HUES48 (cell line): ENCODE measurements around the gene WDR89.
"Not testable (repeated sequence)": the region's sequence is repeated elsewhere in the genome, so short reads cannot be mapped to it uniquely, and the experiment has no call there.

ENCODE experiments used
- H3K27ac ChIP-seq: one replicate; pipeline ENCODE4 v1.7.0; 2013; ENCODE audit warnings: low read depth, low read length, inconsistent platforms
- H3K27me3 ChIP-seq: 2 replicates; pipeline ENCODE4 v1.6.1; 2013; ENCODE audit warnings: mild to moderate bottlenecking, low read length; ENCODE audit not compliant: control insufficient read depth, insufficient read depth
- H3K36me3 ChIP-seq: 2 replicates; pipeline ENCODE4 v1.6.1; 2013; ENCODE audit warnings: low read length; ENCODE audit not compliant: control insufficient read depth, insufficient read depth
- H3K4me1 ChIP-seq: 2 replicates; pipeline ENCODE4 v1.6.1; 2013; ENCODE audit warnings: mild to moderate bottlenecking, low read length; ENCODE audit not compliant: control insufficient read depth, insufficient read depth
- H3K4me3 ChIP-seq: 2 replicates; pipeline ENCODE4 v1.5.1; 2013; ENCODE audit warnings: mild to moderate bottlenecking, low read depth, low read length
- H3K9ac ChIP-seq: 2 replicates; pipeline ENCODE4 v1.6.1; 2013; ENCODE audit warnings: mild to moderate bottlenecking, low read depth, low read length, moderate library complexity
- H3K9me3 ChIP-seq: 2 replicates; pipeline ENCODE4 v1.6.1; 2013; ENCODE audit warnings: low read length; ENCODE audit not compliant: control insufficient read depth, insufficient read depth

The WDR89 gene

DNA sequence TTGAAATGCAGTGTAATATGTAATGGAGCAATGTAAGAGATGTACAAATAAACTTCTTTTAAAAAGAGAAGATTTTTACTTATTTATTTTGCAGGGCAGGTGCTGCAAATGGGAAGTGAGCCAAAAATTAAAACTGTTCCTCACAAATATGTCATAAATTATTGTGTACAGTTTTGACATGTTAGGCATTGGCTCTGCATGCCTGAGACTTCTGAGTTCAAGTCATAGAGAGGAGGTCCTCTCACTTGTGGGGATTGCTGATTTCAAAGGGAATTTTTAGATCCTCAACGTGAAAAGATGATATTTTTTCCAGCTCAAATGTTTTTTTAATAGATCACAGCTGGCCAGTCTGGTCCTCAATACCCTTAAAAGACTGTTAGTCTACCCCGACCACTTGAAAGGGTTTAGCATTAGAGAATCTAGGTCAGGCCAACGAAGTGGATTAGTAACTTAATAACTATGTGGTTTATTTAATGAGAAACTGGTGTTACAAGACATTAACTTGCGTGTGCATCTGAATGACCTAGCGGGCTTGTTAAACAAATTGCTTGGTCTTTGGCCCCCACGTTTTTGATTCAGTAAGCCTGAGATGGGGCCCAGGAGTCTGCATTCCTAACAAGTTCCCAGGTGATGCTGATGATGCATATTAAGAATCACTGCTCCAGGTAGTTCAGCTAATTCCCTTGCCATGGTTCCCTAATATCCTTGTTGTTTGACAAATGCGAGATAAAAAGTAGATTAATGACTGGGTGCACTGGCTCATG is 30.9 kb upstream of the WDR89 start:
- Histone ChIP-seq H3K9ac (no peak overlapping the region), H3K36me3 (no peaks in the 10 kb centered on the region), H3K27me3 (no peaks in the 10 kb centered on the region), H3K9me3 (no peaks in the 10 kb centered on the region), H3K4me1 (no peaks in the 10 kb centered on the region), H3K27ac (no peak overlapping the region), H3K4me3 (no peak overlapping the region)

DNA sequence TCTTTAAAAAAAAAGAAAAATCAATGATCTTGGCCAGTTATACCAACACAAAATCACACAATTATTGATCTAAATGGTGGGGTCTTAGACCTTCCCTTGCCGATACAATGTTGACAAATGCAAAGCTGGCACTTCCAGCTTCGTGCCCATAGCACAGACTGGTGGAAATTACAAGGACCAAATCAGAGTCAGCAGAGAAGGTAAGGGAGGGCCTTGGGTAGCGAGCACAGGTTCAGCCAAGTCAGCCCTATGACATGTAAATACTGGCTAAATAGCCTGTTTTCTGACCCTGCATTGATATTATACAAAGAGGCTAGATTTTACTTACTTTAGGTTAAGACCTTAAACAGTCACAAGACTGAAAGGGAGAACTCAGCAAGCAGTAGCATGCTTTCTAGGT is 30.3 kb upstream of the WDR89 start:
- H3K9ac ChIP-seq: no peak overlapping the region
- H3K4me1 ChIP-seq: no peaks in the 10 kb centered on the region
- no peaks in the 10 kb centered on the region for H3K27me3 ChIP-seq
- no peaks in the 10 kb centered on the region for H3K36me3 ChIP-seq
- no peaks in the 10 kb centered on the region for H3K9me3 ChIP-seq
- no peak overlapping the region for H3K27ac ChIP-seq
- H3K4me3 ChIP-seq: no peak overlapping the region

DNA sequence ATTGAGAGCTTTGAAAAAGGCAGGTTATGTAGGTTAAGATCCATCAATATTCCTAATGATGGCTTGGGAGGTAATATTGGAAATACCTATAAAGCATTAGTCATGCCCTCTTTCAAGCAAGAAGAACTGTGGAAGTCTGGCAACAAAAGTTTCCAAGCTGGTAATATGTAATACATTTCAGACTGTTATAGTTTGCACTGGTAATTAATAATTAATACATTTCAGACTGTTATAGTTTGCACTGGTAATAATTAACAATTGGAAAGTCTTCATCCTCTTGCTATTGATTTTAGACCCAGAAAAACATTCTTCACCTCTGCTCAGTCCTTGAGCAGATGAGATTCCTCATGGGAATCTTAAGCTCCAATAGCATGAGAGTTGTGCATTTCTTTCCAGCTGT is 29.0 kb upstream of the WDR89 start:
- Histone ChIP-seq H3K27ac (no peak overlapping the region), H3K9ac (no peak overlapping the region), H3K9me3 (no peaks in the 10 kb centered on the region), H3K4me3 (no peak overlapping the region), H3K36me3 (no peaks in the 10 kb centered on the region), H3K27me3 (no peaks in the 10 kb centered on the region), H3K4me1 (no peaks in the 10 kb centered on the region)

DNA sequence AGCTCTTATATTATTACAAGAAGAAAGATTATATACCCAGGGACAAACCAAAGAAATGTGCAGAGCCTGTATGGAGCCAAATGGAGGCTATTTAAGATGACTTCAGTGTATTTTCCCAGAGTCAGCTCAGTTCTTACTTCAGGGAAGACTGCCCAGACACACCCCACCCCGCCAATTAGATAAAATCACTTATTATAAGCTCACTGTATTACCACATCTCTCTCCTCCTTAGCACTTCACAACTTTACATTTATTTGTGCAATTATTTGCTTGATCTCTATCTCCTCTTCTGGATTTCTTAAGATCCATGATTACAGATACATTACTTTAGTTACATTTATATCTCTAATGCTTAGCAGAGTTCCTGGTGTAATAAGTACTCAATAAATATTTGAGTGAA is 24.7 kb upstream of the WDR89 start:
- H3K9ac ChIP-seq: no peak overlapping the region
- H3K9me3 ChIP-seq: no peaks in the 10 kb centered on the region
- no peak overlapping the region for H3K27ac ChIP-seq
- no peaks in the 10 kb centered on the region for H3K36me3 ChIP-seq
- no peaks in the 10 kb centered on the region for H3K4me1 ChIP-seq
- H3K27me3 ChIP-seq: no peaks in the 10 kb centered on the region
- H3K4me3 ChIP-seq: no peak overlapping the region

DNA sequence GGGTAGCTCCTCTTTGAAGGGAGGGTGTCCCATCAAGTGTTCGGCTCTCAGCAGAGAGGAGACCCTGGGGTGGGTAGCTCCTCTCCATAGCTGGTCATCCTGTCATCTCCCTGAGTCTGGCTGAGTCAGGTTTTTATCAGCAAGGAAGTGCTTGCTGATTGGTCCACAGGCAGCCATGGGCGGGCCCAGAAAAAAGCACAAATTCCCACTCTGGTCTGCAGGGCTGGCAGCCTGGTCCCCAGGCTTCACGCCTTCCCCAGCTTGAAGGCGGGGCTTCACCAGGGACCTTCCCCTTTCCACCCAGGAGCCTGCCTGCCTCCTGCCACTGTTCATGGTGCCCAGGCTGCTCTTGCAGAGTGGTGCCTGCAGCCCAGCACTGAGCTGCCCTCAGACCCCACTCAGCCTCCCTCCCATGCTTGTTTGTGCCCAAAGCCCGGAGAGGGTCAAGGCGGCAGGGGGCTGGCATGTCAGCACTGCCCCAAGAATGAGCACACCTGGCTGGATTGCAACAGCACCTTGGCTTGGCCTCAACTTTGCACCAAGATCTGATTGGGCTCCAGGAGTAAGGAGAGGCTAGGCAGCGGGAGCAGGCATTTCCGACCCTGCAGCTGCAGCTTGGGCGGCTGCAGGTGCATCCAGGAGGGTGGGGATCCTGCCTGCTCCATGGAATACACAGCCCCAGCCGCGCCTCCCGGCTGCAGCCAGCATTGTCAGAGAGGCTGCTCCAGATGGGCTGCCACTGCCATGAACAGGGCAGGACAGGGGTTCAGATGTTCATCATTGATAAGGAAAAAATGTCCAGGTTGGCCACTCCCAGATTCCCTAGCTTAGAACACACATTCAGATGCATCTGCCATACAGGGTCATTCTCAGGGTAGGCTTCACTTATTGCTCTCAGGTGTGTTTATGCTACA is 22.0 kb upstream of the WDR89 start:
- no peak overlapping the region for H3K9ac ChIP-seq
- no peaks in the 10 kb centered on the region for H3K36me3 ChIP-seq
- no peaks in the 10 kb centered on the region for H3K9me3 ChIP-seq
- H3K27ac ChIP-seq: no peak overlapping the region
- H3K4me3 ChIP-seq: no peak overlapping the region
- H3K27me3 ChIP-seq: no peaks in the 10 kb centered on the region
- no peaks in the 10 kb centered on the region for H3K4me1 ChIP-seq

DNA sequence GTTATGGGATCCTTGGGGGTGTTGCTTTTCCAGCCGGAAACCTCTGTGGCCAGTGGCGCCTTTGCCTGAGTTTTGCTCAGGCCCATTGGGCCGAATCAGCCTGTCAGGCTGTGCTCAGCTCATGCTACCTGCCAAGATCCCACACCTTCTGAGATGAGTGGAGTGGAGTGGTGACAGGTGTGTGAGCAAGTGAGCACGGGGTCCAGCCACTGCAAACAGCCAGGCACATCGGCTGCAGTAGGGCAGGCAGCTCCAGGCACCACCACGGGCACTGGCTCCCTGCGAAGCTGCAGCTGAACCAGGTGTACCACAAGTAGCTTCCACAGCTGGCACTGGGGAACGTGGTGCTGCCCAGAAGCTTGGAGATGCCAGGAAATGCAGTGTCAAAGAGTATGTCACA is 21.1 kb upstream of the WDR89 start:
- H3K9ac ChIP-seq: no peak overlapping the region
- H3K36me3 ChIP-seq: no peaks in the 10 kb centered on the region
- no peaks in the 10 kb centered on the region for H3K4me1 ChIP-seq
- H3K4me3 ChIP-seq: no peak overlapping the region
- H3K9me3 ChIP-seq: no peaks in the 10 kb centered on the region
- no peak overlapping the region for H3K27ac ChIP-seq
- H3K27me3 ChIP-seq: no peaks in the 10 kb centered on the region

DNA sequence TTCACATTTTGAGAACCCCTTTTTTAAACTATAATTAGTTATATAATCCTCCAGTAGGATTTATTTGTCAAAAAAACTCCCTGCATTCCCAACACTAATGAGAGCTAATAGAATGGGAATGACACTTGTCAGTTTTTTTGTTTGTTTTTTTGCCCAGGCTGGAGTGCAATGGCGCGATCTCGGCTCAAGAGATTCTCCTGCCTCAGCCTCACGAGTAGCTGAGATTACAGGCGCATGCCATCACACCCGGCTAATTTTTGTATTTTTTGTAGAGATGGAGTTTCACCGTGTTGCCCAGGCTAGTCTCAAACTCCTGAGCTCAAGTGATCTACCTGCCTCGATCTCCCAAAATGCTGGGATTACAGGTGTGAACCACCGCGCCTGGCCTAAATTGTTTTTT is 20.2 kb upstream of the WDR89 start:
- not testable (repeated sequence) for H3K27ac ChIP-seq, H3K36me3 ChIP-seq, H3K9me3 ChIP-seq, H3K27me3 ChIP-seq, H3K4me1 ChIP-seq, H3K9ac ChIP-seq, H3K4me3 ChIP-seq

DNA sequence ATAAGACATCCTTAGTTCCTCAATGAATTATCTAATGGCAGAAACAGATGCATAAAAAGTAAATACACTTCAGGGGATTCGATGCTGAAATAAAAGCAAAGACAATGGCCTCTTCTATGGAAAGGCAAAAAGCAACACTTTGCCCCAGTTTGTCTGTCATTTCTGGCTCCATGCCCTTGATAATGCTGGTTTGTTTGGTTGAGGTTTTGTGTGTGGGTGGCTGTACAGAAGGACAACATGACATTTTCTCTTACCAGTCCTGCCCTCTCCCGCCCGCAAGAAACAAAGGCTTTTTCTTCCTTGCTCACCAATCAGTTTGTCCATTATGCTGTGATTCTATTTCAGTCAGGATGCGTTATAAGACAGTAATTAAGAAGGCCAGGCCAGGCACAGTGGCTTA is 18.1 kb upstream of the WDR89 start:
- no peaks in the 10 kb centered on the region for H3K4me1 ChIP-seq
- no peak overlapping the region for H3K27ac ChIP-seq
- H3K27me3 ChIP-seq: no peaks in the 10 kb centered on the region
- no peaks in the 10 kb centered on the region for H3K36me3 ChIP-seq
- H3K9ac ChIP-seq: no peak overlapping the region
- no peaks in the 10 kb centered on the region for H3K9me3 ChIP-seq
- no peak overlapping the region for H3K4me3 ChIP-seq

DNA sequence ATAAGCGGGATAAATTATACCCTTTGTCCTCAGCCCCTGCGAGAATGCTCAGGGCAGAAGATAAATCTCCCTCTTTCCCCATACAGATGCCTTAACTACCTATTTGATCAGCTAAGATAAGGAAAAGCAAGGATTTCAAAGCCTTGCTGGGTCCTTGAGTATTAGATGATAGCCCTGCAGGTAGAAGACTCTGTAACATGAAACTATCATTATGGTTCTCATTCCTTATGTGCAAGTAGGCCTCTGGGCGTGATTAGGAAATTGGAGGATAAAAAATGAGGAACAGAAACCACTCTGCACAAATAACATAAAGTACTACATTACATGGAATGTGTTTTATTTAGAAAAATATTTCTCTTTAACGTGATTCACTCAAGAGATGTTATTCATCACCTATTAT is 14.5 kb upstream of the WDR89 start:
- Histone ChIP-seq H3K9me3 (no peaks in the 10 kb centered on the region), H3K27ac (no peak overlapping the region), H3K9ac (no peak overlapping the region), H3K36me3 (no peaks in the 10 kb centered on the region), H3K4me1 (no peaks in the 10 kb centered on the region), H3K27me3 (no peaks in the 10 kb centered on the region), H3K4me3 (no peak overlapping the region)

DNA sequence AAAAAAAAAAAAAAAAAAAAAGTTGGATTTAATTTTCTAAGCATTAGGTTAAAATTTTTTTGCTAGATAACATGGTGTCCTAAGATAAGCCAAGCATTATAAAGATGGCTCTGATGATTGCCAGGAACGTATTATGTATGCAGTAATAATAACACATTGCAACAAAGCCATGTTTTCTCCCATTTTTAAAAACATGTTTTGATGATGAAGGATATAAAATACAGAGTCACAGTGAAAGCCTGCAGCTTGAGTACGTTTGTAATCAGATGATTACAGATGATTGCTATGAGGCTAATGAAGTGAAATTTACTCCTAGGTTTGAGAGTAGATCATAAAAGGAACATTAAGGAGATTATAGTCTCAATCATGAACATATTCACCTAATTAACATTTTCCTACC is 13.3 kb upstream of the WDR89 start:
- no peaks in the 10 kb centered on the region for H3K36me3 ChIP-seq
- no peak overlapping the region for H3K4me3 ChIP-seq
- no peaks in the 10 kb centered on the region for H3K9me3 ChIP-seq
- no peaks in the 10 kb centered on the region for H3K4me1 ChIP-seq
- no peak overlapping the region for H3K9ac ChIP-seq
- no peak overlapping the region for H3K27ac ChIP-seq
- no peaks in the 10 kb centered on the region for H3K27me3 ChIP-seq

DNA sequence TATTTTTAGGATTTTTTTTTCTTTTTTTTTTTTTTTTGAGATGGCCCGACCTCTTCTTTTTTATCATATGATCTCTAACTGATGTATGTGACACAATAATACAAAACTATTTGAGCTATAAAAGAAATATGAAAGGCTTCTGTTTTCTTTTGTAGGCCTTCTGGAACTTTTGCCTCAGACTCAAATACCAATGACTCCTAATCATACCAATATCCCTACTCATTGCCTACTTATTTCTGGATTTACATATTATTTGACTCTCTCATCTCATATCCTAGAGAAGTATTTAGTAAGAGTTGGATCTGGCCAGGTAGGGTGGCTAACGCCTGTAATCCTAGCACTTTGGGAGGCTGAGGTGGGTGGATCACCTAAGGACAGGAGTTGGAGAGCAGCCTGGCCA is 12.7 kb upstream of the WDR89 start:
- H3K27ac ChIP-seq: no peak overlapping the region

More for the DNA sequence above, 12.7 kb upstream of the WDR89 start:
- H3K4me3 ChIP-seq: no peak overlapping the region
- no peaks in the 10 kb centered on the region for H3K9me3 ChIP-seq
- H3K9ac ChIP-seq: no peak overlapping the region
- no peaks in the 10 kb centered on the region for H3K27me3 ChIP-seq
- H3K36me3 ChIP-seq: no peaks in the 10 kb centered on the region
- no peaks in the 10 kb centered on the region for H3K4me1 ChIP-seq
